Measurements from ENCODE around the gene STK17B.
"Not testable (repeated sequence)": the region's sequence is repeated elsewhere in the genome, so short reads cannot be mapped to it uniquely, and the experiment has no call there.

The STK17B gene

GRCh38 chr2:196105951-196106350 lies 65.4 kb downstream of the STK17B start:
- DNase-seq: peak; percentile 31

- DNase-seq: no peak
These were observed 67.3 kb downstream of the STK17B start for GRCh38 chr2:196104066-196104465.

GRCh38 chr2:196103626-196104025 lies 67.8 kb downstream of the STK17B start:
- DNase-seq: no peak

DNA sequence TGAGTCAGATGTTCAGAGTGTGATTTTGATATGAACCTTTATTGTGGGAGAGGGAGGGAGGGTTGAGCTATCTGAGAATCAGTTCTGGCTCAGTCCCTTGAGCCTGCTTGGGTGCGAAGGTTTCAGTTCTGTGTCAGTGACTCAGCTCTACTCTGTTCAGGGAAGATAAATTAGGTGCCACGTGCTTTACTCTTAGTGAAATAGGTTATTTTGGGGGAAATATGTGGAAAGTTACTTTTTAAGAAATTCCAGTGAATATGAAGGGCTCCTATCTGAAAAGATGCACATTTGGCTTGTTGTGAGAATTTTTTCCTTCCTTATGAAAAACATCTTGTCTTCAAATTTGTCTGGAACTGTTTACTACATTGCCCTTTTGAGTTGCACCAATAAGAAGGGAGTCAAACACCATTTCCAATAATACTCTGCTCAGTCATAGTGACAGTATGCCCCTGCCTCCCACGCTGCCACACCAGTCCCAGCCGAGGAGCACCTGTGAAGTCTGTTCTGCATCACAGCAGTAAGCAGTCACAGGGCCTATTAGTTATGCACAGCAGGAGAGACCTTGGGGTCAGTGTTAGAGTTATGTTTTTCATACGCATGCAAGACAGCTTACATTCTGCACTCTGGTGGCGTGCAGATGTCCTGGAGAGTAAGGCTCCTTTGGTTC lies 69.9 kb downstream of the STK17B start:
- DNase-seq: peak; percentile 65

GRCh38 chr2:196099916-196100315 lies 71.5 kb downstream of the STK17B start:
- DNase-seq: no peak

DNA sequence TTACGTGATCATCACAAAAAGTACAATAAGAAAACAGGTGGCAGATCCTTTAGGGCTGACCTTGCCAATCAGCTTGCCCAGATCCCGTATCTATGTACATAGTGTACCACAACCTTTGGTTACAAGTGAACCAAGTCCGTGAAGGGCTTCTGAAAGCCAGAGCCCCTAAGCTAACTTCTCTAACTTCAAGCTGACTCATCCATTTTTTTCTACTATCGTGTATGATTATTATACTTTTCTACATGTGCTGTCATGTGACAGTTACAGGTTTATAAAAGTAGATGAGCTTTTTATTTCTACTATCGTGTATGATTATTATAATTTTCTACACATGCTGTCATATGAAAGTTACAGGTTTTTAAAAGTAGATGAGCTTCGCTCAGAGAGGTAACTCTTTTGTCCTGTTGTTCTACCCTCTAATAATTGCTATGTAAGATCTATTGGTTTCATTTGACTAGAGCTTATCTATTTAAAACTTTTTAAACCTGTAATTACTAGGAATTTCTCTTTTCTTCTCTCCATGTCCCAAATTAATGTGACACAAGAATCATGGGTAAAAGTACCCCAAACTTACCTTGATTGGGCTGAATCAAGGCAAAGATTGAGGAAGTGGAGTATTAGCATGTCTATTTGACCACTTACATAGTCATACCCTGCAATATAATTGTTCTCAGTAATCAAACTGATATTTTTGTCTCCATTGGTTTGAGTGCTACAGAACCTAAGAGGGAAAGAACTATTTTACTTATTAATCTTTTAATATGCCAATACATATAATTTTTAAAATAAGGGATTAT lies 73.3 kb downstream of the STK17B start:
- no peak for DNase-seq

GRCh38 chr2:196096982-196097745 lies 74.2 kb downstream of the STK17B start:
- no peak for DNase-seq

DNA sequence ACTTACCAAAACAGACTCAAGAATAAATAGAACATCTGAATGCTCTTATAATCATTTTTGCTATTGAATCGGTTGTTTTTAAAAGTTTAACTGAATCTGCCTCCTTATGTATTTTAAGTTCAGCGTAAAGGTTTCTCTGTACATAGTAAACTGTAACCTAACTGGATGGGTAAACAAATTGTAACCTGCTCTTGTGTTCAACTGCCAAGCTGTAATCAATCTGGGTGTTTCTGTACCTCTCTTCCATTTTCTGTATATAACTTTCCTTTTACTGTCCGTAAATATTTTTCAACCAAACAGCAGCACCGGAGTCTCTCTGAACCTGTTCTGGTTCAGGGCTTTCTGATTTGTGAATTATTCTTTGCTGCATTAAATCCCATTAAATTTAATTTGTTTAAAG lies 75.1 kb downstream of the STK17B start:
- DNase-seq: no peak

DNA sequence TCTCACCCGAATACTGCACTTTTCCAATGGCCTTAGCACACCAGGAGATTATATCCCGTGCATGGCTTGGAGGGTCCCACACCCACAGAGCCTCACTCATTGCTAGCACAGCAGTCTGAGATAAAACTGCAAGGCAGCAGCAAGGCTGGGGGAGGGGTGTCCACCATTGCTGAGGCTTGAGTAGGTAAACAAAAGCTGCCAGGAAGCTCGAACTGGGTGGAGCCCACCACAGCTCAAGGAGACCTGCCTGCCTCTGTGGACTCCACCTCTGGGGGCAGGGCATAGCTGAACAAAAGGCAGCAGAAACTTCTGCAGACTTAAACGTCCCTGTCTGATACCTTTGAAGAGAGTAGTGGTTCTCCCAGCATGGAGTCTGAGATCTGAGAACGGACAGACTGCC lies 81.9 kb downstream of the STK17B start:
- not testable (repeated sequence) for DNase-seq

DNA sequence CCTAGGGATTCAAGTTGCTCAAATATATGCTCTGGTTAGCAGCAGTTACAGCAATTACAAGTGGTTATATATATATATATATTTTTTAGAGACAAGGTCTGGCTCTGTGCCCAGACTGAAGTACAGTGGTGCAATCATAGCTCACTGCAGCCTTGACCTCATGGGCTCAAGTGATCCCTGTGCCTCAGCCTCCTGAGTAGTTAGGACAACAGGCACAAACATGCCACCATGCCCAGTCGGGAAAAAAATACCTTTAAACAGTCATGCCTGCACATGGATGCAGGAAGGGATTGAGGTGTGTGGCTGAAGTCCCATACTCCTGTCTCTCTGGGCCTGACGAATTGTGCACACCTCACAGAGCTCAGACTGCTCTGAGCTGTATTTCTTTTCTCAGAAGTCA lies 83.2 kb downstream of the STK17B start:
- peak; percentile 50 for DNase-seq

- no peak for DNase-seq
These were observed 84.6 kb downstream of the STK17B start for GRCh38 chr2:196086517-196087368.

GRCh38 chr2:196083601-196084000 lies 87.8 kb downstream of the STK17B start:
- DNase-seq: no peak

All from fibroblast of skin of right quadriceps (primary cell).